ENCODE results near the gene TNFSF13.

Gene TNFSF13

GRCh38 chr17:7572588-7573323, 14.2 kb downstream of the TNFSF13 start:
- peak overlapping the region; percentile 96 for H3K4me3 ChIP-seq (ENCODE audit: low read depth, low read length)

GRCh38 chr17:7573324-7574080, 15.0 kb downstream of the TNFSF13 start:
- peak; percentile 76 for DNase-seq (ENCODE audit: low read depth)
- peak overlapping the region; percentile 96 for H3K4me3 ChIP-seq (ENCODE audit: low read depth, low read length)

More at GRCh38 chr17:7572588-7573323, 14.2 kb downstream of the TNFSF13 start:
- peak; percentile 98 for DNase-seq (ENCODE audit: low read depth)

GRCh38 chr17:7574176-7574953, 15.8 kb downstream of the TNFSF13 start:
- peak overlapping the region; percentile 96 for H3K4me3 ChIP-seq (ENCODE audit: low read depth, low read length)
- DNase-seq (ENCODE audit: low read depth), result no peak

- peak overlapping the region; percentile 96 for H3K4me3 ChIP-seq (ENCODE audit: low read depth, low read length)
- DNase-seq (ENCODE audit: low read depth), result no peak
Observed at GRCh38 chr17:7575481-7575883, 16.9 kb downstream of the TNFSF13 start.

GRCh38 chr17:7575959-7576358, 17.4 kb downstream of the TNFSF13 start:
- H3K4me3 ChIP-seq (ENCODE audit: low read depth, low read length), result no peak overlapping the region
- no peak for DNase-seq (ENCODE audit: low read depth)

- DNase-seq (ENCODE audit: low read depth), result no peak
- H3K4me3 ChIP-seq (ENCODE audit: low read depth, low read length), result no peak overlapping the region
Observed at GRCh38 chr17:7576432-7576937, 17.9 kb downstream of the TNFSF13 start.

GRCh38 chr17:7577327-7578199, 19.0 kb downstream of the TNFSF13 start:
- no peak for DNase-seq (ENCODE audit: low read depth)
- no peak overlapping the region for H3K4me3 ChIP-seq (ENCODE audit: low read depth, low read length)

GRCh38 chr17:7579001-7579833, 20.7 kb downstream of the TNFSF13 start, which contains the start of gene CD68:
Gene CD68, plus strand, starts transcription at chr17:7579638. Its CDS starts 40 bp downstream, at chr17:7579678.
- peak within 1 kb of the TSS; percentile 28 for H3K4me3 ChIP-seq (ENCODE audit: low read depth, low read length)
- peak; percentile 72 for DNase-seq (ENCODE audit: low read depth)

GRCh38 chr17:7579834-7580603, 21.5 kb downstream of the TNFSF13 start:
- DNase-seq (ENCODE audit: low read depth), result no peak
- H3K4me3 ChIP-seq (ENCODE audit: low read depth, low read length), result peak overlapping the region; percentile 28

GRCh38 chr17:7580604-7581575, 22.3 kb downstream of the TNFSF13 start:
- no peak overlapping the region for H3K4me3 ChIP-seq (ENCODE audit: low read depth, low read length)
- no peak for DNase-seq (ENCODE audit: low read depth)

- peak overlapping the region; percentile 72 for H3K4me3 ChIP-seq (ENCODE audit: low read depth, low read length)
- no peak for DNase-seq (ENCODE audit: low read depth)
Observed at GRCh38 chr17:7582396-7583252, 24.1 kb downstream of the TNFSF13 start.

- H3K4me3 ChIP-seq (ENCODE audit: low read depth, low read length), result peak within 1 kb of the TSS; percentile 72
- DNase-seq (ENCODE audit: low read depth), result peak; percentile 93
Observed at GRCh38 chr17:7583253-7584109, 24.9 kb downstream of the TNFSF13 start, which contains the start of gene MPDU1. Gene MPDU1, plus strand, starts transcription at chr17:7583852. Its CDS starts 11 bp downstream, at chr17:7583863.

- DNase-seq (ENCODE audit: low read depth), result no peak
- H3K4me3 ChIP-seq (ENCODE audit: low read depth, low read length), result no peak overlapping the region
Observed at GRCh38 chr17:7586673-7587419, 28.3 kb downstream of the TNFSF13 start.
